Omental fat pad (tissue), 4 donors: ENCODE results near the gene GNG4. TPM values are rescaled to one million over a fixed set of nuclear protein-coding genes. Genes with fewer than 3 reads are reported as not detected.
"Not testable (repeated sequence)": the region's sequence is repeated elsewhere in the genome, so short reads cannot be mapped to it uniquely, and the experiment has no call there.

Experiments used
- ATAC-seq: fragments of 150-250 bp; one replicate; pipeline ENCODE4 v1.9.1; 2016; ENCODE audit warnings: mild to moderate bottlenecking, moderate library complexity; ENCODE audit not compliant: low FRiP score
- DNase-seq: peaks from one replicate; pipeline ENCODE4 v3.0.0-alpha.2; 2019; ENCODE audit warnings: low spot score
- total RNA-seq, 4 donors: library from RNA; depleted of rRNA; stranded (reverse); fragments of >200 nt; gene quantifications; one replicate each; pipeline ENCODE4 v1.1.0, GENCODE V29; 2016
- TF ChIP-seq, protein P1 (sequence below), 3 donors: fragments of 450-650 bp; IDR thresholded peaks; one replicate each; pipeline ENCODE4 v1.5.1; 2016 to 2017; ENCODE audit warnings: antibody characterized with exemption in 3 of 3, mild to moderate bottlenecking in 3 of 3, moderate library complexity in 2 of 3

GNG4 gene
- total RNA-seq, 4 donors from 2014 or later, result 0.56 to 1.2 (median 0.93) TPM; not detected in 1

DNA sequence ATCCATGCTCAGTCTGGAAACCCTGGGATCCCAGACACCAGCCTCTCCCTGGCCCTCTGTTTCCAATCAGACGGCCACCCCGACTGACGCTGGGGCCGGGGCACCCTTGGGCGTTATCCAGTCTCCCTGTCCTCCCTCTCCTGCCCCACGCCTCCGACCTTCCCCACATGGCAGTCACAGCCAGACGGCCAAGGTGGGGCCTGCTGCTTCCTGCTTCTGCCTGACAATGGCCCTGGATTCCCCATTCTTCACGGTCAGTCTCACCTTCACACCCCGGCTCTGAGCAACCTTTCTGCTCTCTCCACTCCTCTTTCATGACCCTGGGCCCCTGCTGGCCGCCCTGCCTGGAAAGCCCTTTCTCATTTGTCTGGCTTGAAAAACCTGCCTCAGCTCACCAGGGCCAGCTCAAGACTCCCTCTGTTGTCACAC is 6.6 kb downstream of the GNG4 start:
- DNase-seq, result no peak
- TF ChIP-seq, protein P1, sequence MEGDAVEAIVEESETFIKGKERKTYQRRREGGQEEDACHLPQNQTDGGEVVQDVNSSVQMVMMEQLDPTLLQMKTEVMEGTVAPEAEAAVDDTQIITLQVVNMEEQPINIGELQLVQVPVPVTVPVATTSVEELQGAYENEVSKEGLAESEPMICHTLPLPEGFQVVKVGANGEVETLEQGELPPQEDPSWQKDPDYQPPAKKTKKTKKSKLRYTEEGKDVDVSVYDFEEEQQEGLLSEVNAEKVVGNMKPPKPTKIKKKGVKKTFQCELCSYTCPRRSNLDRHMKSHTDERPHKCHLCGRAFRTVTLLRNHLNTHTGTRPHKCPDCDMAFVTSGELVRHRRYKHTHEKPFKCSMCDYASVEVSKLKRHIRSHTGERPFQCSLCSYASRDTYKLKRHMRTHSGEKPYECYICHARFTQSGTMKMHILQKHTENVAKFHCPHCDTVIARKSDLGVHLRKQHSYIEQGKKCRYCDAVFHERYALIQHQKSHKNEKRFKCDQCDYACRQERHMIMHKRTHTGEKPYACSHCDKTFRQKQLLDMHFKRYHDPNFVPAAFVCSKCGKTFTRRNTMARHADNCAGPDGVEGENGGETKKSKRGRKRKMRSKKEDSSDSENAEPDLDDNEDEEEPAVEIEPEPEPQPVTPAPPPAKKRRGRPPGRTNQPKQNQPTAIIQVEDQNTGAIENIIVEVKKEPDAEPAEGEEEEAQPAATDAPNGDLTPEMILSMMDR (IDR thresholded peaks at IDR 0.05), result no peak
- no peak for ATAC-seq

DNA sequence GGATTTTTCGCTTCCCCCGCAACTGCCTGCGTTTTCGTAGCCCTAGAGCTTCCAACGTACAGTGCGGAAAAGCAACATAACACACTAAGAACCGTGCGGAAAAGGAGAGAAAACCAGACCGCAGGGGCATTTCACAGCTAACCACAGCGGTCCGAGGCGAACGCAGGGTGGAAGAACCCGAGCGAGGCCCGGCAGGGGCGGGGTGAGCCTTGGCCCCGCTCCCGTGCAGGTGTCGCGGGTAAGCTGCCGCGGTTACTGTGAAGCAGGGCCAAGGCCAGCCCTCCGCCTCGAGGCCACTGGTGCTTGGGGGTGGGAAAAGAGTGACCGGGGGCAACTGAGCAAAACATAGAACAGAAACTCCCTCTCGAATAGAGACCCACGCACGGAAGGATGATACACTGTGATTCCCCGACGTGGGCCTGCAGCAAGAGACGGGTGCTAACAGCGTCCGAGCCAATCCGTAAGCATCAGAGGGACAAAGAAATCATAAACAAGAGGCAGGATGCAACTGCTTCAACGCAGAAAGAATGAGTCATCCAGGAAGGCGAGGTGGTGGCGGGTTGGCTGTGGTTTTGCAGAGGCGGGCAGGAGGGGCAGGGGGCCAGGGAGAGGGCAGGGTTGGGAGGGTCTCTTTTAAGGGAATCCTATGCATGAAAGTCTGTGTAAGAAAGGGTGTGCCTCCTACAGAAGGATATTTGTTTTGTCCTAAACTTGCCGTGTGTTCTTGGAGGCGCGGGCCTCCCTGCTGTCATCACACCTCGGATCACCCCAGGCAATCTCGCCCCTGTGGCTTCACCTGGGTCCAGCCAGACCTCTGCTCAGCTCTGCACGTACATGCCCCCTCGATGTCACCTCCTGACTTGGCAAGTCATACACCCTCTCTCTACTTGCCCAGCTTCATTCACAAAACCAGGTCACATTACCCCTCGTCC is 7.3 kb downstream of the GNG4 start:
- TF ChIP-seq, protein P1 (IDR thresholded peaks at IDR 0.05), result no peak
- no peak for ATAC-seq
- DNase-seq, result no peak

DNA sequence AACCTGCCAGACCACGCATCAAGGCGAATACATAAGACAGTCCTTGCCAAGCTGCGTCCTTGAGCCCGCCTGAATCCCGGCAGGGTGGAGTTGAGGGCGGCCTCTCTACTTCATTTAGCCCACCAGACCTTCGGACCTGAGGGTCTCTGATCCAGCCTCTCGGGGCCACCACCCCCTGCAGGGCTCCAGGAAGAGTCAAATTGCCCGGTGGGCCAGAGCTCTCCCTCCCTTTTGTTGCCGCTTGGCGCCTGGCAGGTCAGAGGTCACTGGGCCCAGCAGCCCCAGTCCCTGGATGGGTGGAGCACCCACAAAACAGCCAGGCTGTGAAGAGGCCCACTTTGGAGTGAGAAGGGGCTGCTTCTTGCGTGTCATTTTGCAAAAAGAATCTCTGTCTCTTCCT is 9.0 kb downstream of the GNG4 start:
- TF ChIP-seq, protein P1 (IDR thresholded peaks at IDR 0.05), result no peak
- ATAC-seq (no peak), DNase-seq (no peak)

DNA sequence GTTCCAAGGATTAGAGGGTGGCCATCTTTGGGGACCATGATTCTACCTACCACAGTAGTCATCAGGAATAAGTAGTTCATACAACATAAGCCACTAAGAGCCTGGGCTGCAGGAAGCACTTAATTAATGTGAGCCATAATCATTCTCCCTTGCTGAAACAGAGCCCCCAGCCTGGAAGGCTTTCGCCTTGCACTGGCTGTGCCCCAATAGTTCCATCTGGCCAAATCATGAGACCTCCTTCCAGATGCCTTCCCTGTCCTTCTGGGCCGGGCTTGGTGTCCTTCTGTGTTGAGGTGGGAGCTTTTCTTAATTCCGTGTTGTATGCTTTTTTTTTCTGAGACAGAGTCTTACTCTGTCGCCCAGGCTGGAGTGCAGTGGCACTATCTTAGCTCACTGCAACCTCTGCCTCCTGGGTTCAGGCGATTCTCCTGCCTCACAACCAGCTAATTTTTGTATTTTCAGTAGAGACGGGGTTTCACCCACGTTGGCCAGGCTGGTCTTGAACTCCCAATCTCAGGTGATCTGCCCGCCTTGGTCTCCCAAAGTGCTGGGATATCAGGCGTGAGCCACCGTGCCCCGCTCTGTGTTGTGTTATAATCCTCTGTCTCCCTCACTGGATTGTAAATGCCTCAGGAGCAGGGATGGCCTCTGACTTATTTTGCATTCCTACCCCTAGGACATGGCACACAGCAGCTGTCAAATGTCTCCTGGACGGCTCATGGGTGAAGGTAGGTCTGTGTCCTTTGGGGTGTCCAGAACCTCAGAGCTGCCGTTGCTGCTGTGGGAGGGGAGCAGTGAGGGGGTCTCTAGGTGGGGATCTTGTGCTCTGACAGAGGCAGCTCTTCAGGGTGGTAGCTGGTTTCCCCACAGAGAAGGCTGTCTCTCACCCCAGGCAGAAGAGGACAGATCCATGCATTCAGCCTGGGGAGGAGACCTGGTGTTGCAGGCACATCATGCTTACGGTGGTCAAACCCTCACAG is 10.1 kb downstream of the GNG4 start:
- ATAC-seq (no peak), DNase-seq (no peak)
- TF ChIP-seq, protein P1 (IDR thresholded peaks at IDR 0.05), result no peak

DNA sequence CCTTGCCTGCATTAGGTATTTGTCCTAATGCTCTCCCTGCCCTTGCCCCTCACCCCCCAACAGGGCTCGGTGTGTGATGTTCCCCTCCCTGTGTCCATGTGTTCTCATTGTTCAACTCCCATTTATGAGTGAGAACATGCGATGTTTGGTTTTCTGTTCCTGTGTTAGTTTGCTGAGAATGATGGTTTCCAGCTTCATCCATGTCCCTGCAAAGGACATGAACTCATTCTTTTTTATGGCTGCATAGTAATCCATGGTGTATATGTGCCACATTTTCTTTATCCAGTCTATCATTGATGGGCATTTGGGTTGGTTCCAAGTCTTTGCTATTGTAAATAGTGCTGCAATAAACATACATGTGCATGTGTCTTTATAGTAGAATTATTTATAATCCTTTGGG is 11.0 kb downstream of the GNG4 start:
- DNase-seq, ATAC-seq: not testable (repeated sequence)

DNA sequence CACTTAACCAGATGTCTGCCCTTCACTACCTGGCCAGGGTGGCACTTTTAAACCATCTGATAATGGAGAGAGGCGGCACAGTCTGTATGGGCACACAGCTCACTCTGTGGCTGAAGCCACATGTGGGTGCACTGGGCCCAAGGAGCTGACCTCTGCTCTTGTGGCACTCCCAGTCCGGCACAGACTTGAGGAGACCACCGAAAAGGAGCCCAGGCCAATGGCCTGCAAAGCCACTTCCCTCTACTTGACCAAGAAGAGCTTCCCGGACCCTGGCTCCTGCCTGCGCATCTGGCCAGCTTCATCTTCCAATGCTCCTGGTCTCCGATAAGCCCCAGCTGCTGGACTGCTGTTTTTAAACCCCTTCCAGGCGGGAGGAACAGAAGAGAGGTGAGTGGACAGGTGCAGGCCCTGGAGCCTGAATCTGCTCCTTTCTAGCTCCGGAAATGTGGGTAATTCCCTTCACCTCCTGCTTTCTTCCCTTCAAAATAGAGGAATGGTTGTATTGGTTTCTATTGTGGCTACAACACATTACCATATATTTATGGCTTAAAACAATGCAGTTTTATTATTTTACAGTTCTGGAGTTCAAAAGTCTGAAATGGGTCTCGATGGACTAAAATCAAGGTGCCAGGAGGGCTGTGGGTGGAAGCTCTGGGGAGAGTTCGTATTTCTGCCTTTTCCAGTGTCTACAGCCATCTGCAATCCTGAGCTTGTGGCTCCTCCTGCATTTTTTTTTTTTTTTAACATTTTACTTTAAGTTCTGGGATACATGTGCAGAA is 11.6 kb downstream of the GNG4 start:
- DNase-seq, result no peak
- TF ChIP-seq, protein P1 (IDR thresholded peaks at IDR 0.05), result no peak
- no peak for ATAC-seq
